Measurements from ENCODE around the gene E2F6. TPM values are rescaled to one million over a fixed set of nuclear protein-coding genes. Genes with fewer than 3 reads are reported as not detected.

Gene E2F6
- total RNA-seq, 2 donors from 2014 or later = 5.8 to 8.6 TPM

DNA sequence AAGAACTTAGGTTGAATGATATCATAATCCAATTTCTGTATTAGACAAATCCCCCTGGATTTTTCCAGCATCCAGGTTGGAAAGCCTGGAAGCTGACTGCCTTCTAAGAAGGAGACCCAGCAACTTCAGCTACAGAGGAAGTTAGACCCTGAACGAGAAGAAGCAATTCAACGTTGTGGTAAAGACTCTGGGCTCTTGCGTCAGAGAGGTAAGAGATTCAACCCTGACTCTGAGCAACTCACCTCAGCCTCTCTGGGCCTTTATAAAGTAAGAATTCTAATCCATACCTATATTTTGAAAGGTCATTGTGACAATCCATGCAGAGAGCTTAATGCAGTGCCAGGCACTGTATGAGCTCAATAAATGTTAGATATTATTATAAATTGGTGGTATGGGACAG, 9.7 kb downstream of the E2F6 start:
- Mint-ChIP-seq H3K27ac (no peak overlapping the region), H3K27me3 (no peaks in the 10 kb centered on the region), H3K4me3 (no peak overlapping the region), H3K9me3 (no peaks in the 10 kb centered on the region), H3K36me3 (ENCODE audit: low read depth) (peaks cover 51% of the 10 kb centered on the region), H3K4me1 (peaks cover 18% of the 10 kb centered on the region)
- ATAC-seq (replicated peaks) = no peak

DNA sequence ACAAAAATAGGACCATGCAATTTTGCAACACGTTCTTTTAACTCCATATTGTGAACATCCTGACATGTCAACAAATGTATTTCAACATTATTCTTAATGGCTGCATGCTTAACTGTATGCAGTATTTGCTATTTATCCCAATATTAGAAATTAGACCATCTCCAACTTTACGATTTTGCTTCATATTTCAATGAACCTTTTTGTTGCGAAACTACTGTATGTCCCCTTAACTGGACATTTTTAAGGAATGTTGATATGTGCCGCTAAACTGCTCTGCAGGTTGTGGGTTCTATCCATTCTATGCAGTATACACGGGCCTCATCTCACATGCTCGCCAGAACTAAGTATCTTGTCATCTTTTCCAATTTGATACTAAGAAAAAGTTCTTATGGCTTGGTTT, 11.1 kb downstream of the E2F6 start:
- H3K4me1 Mint-ChIP-seq = peaks cover 18% of the 10 kb centered on the region
- no peaks in the 10 kb centered on the region for H3K27me3 Mint-ChIP-seq
- no peak overlapping the region for H3K27ac Mint-ChIP-seq
- no peak for ATAC-seq (replicated peaks)
- H3K9me3 Mint-ChIP-seq = no peaks in the 10 kb centered on the region
- no peak overlapping the region for H3K4me3 Mint-ChIP-seq
- peaks cover 65% of the 10 kb centered on the region for H3K36me3 Mint-ChIP-seq (ENCODE audit: low read depth)

DNA sequence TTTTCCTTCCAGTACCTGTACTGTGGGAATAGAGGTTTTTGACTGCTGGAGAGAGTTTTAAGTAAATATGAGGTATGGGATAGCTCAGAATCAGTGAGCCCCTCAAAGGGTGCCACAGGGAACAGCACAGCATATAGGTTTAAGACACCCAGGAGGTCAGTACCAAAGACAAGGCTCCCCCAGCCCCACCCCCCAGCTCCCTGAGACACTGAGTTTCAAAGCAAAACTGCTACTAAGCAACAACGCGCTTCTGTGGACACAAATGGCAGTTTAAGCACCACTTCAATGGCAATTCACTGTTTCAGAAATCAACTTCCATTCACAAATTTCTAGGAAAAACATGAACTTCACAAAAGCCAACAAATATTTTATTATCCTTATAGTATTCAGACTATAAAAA, 15.2 kb downstream of the E2F6 start:
- no peak overlapping the region for H3K27ac Mint-ChIP-seq
- H3K27me3 Mint-ChIP-seq = no peaks in the 10 kb centered on the region
- H3K9me3 Mint-ChIP-seq = no peaks in the 10 kb centered on the region
- peaks cover 97% of the 10 kb centered on the region for H3K36me3 Mint-ChIP-seq (ENCODE audit: low read depth)
- ATAC-seq (replicated peaks) = no peak
- H3K4me3 Mint-ChIP-seq = no peak overlapping the region
- peaks cover 3% of the 10 kb centered on the region for H3K4me1 Mint-ChIP-seq

DNA sequence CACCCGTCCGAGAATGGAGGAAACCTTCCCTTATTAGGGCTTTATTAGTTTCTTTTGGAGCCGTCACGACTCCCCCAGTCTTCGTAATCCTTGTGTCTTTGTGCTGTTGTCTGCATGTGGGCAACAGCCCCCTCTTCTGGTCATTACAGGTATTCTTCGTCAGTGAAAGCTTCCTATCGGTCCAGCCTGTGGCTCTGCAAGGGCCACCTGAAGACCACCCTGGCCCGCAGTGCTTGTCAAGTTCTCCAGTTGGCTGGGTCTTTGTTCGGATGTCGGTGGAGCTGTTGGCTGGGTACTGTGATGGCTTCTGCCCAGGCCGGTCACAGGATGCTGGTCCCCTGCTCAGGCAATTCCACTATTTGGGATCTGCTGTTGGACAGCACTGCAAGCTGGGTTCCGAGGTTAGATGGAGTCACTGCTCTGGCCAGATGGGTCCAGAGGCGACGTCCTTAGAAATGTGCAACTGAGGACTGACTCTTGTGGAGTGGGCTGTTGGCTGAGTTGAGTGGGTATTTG, 19.2 kb downstream of the E2F6 start:
- peak; percentile 51 for ATAC-seq (replicated peaks)
- Mint-ChIP-seq H3K27me3 (no peaks in the 10 kb centered on the region), H3K4me3 (no peak overlapping the region), H3K4me1 (no peaks in the 10 kb centered on the region), H3K9me3 (no peaks in the 10 kb centered on the region), H3K36me3 (ENCODE audit: low read depth) (peaks cover 91% of the 10 kb centered on the region), H3K27ac (no peak overlapping the region)

DNA sequence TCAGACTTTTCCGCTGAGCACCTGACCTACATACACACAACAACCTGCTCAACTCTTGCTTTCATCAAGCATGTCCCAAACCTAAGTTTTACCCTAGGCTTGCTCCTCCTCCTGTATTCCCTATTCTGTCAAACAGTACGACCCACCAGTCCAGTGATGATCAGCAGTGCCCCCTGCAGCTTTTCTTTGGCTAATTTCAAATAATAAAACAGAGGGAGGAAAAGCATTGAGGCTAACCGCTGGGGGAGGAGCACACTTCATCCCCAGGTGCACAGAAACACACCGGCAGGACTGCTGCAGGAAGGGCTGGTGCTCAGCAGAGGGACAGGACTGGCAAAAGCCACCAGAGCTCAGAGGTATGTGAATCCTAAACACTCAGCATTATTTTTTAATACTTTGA, 21.2 kb downstream of the E2F6 start:
- H3K9me3 Mint-ChIP-seq = no peaks in the 10 kb centered on the region
- no peaks in the 10 kb centered on the region for H3K27me3 Mint-ChIP-seq
- no peak overlapping the region for H3K27ac Mint-ChIP-seq
- no peak for ATAC-seq (replicated peaks)
- no peak overlapping the region for H3K4me3 Mint-ChIP-seq
- H3K36me3 Mint-ChIP-seq (ENCODE audit: low read depth) = peaks cover 78% of the 10 kb centered on the region
- H3K4me1 Mint-ChIP-seq = no peaks in the 10 kb centered on the region

DNA sequence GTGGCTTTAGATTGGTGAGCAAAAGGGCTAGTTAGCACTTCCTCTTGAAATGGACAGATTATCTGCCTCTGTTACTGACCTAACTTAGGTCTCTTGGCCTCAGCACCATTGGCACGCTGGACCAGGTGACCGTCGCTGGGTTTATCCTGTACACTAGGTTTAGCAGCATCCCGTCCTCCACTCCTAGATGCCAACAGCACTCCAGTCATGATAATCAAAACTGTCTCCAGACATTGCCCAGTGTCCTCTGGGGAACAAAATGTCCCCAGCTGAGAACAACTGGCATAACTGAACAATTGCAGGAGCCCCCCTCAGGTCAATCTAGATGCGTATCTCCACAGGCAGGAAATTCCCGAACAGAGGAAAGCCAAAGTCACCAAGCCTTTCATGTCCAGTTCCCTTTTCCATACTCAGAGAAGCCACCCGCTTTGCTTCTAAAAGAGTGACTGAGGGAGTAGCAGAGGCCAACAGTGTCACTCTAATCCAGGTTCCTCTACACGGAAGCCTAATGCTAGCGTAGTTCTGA, 27.3 kb downstream of the E2F6 start:
- Mint-ChIP-seq H3K4me1 (no peaks in the 10 kb centered on the region), H3K27ac (no peak overlapping the region), H3K4me3 (no peak overlapping the region), H3K9me3 (no peaks in the 10 kb centered on the region), H3K27me3 (no peaks in the 10 kb centered on the region), H3K36me3 (ENCODE audit: low read depth) (peaks cover 24% of the 10 kb centered on the region)
- ATAC-seq (replicated peaks) = no peak

DNA sequence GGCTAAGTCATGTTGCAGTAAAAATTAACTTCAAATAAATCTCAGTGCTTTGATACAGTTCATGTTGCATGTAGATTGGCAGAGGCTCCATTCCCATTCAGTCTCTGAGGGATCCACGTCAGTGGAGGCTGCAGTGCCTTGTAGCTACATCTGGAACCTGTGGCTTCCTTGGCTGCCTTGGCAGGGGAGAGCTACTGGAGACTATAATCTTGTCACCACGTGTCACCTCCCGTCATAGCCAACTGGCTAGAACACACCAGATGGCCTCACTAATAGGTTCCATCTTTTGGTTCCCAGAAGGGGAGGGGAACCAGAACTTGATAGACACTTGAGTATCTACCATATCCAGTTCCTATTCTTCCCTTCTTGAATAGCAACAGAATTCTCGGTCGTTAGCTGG, 28.4 kb downstream of the E2F6 start:
- peaks cover 14% of the 10 kb centered on the region for H3K36me3 Mint-ChIP-seq (ENCODE audit: low read depth)
- no peak overlapping the region for H3K4me3 Mint-ChIP-seq
- H3K27ac Mint-ChIP-seq = no peak overlapping the region
- ATAC-seq (replicated peaks) = no peak
- H3K9me3 Mint-ChIP-seq = no peaks in the 10 kb centered on the region
- no peaks in the 10 kb centered on the region for H3K4me1 Mint-ChIP-seq
- H3K27me3 Mint-ChIP-seq = no peaks in the 10 kb centered on the region

DNA sequence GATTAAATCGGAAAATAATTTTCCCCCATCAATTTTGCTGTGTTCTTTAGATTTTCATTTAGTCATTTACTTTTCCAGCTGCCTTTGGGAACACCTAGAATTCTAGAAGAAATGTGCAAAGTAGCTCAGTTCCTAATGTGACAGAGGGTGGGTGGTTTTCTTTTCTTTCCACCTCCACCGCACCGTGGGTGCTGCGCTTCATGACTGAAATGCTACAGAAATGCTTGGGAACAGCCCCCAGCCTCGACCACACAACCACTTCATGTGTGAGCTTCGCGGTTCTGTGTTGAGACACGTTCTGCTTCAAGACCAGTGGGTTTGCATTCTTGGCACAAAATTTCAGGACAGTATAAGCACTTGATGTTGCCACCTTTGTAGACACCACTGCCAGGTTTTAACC, 30.9 kb downstream of the E2F6 start:
- Mint-ChIP-seq H3K27ac (no peak overlapping the region), H3K4me3 (no peak overlapping the region), H3K27me3 (no peaks in the 10 kb centered on the region), H3K4me1 (no peaks in the 10 kb centered on the region), H3K9me3 (no peaks in the 10 kb centered on the region), H3K36me3 (ENCODE audit: low read depth) (no peaks in the 10 kb centered on the region)
- ATAC-seq (replicated peaks) = no peak

DNA sequence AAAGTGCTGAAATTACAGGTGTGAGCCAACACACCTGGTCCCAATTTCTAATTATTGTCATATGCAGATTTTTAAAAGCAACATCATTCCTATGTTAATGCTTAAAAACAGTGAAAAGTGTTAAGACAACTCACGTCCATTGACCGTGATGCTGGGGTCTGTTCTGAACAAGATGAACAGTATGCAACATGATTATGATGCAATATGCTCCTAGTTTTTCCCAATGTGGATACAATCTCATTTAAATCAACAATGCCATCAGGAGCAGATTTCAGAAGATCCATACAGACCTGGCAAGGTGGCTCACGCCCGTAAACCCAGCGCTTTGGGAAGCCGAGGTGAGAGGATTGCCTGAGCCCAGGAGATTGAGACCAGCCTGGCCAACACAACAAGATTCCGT, 31.5 kb downstream of the E2F6 start:
- no peaks in the 10 kb centered on the region for H3K4me1 Mint-ChIP-seq
- H3K27ac Mint-ChIP-seq = no peak overlapping the region
- no peak for ATAC-seq (replicated peaks)
- H3K27me3 Mint-ChIP-seq = no peaks in the 10 kb centered on the region
- no peaks in the 10 kb centered on the region for H3K9me3 Mint-ChIP-seq
- H3K4me3 Mint-ChIP-seq = no peak overlapping the region
- no peaks in the 10 kb centered on the region for H3K36me3 Mint-ChIP-seq (ENCODE audit: low read depth)

DNA sequence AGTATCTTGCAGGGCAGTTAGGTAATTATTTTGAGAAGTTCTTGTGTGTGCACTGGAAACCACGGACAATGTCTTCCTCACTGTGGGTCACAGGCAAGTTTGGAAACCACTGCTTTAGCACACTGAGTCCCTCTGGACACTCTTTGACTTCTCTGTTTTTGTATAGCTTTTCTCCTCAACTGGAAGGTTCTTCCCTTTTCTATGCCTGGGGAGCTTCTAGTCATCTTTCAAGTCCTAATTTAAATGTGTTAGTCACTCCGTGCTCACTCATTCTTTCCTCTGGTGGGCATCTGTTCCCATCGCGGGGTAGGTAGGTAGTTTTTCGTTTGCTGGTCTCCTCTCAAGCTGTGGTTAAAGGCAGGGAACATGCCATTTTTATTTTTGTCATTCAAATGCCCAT, 32.1 kb downstream of the E2F6 start:
- Mint-ChIP-seq H3K27me3 (no peaks in the 10 kb centered on the region), H3K36me3 (ENCODE audit: low read depth) (no peaks in the 10 kb centered on the region), H3K4me1 (no peaks in the 10 kb centered on the region), H3K9me3 (no peaks in the 10 kb centered on the region), H3K27ac (no peak overlapping the region), H3K4me3 (no peak overlapping the region)
- no peak for ATAC-seq (replicated peaks)

DNA sequence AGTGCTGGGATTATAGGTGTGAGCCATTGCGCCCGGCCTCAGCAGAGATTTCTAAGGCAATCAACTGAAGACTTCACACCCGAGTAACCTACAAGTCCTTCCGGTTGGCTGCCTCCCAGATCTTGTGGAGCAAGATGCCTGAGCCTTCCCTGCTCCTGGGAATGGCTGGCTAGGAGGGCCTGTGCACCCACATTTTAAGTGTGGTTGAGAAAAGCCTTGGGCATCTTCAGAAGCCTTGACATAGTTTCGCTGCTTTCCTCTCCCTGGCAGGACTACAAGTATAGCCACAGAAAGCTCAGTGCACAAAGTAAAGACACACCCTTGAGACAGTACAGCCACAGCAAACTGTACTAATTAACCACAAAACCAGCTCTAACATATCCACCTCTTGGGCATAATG, 35.2 kb downstream of the E2F6 start:
- no peaks in the 10 kb centered on the region for H3K36me3 Mint-ChIP-seq (ENCODE audit: low read depth)
- H3K4me3 Mint-ChIP-seq = no peak overlapping the region

DNA sequence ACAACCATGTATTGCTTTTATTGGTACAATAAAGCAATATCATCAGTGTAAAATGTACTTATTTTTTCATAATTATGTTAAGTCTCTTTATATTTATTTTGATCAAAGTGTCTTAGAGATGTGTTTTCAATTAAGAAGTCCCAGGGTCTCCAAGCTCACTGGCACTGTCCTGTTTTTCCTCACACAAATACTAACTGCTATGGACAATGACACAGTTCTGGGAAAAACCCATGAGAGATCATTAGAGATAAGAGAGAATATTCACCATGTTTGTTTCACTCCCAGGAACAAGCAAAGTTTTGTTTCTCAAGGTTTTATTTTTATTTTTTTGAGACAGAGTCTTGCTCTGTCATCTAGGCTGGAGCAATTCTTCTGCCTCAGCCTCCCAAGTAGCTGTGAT, 38.7 kb downstream of the E2F6 start:
- Mint-ChIP-seq H3K27me3 (no peaks in the 10 kb centered on the region), H3K36me3 (ENCODE audit: low read depth) (no peaks in the 10 kb centered on the region), H3K4me1 (no peaks in the 10 kb centered on the region), H3K9me3 (no peaks in the 10 kb centered on the region), H3K4me3 (no peak overlapping the region), H3K27ac (no peak overlapping the region)
- no peak for ATAC-seq (replicated peaks)

More for the DNA sequence above, 35.2 kb downstream of the E2F6 start:
- H3K4me1 Mint-ChIP-seq = no peaks in the 10 kb centered on the region
- ATAC-seq (replicated peaks) = no peak
- no peaks in the 10 kb centered on the region for H3K9me3 Mint-ChIP-seq
- no peak overlapping the region for H3K27ac Mint-ChIP-seq
- H3K27me3 Mint-ChIP-seq = no peaks in the 10 kb centered on the region

DNA sequence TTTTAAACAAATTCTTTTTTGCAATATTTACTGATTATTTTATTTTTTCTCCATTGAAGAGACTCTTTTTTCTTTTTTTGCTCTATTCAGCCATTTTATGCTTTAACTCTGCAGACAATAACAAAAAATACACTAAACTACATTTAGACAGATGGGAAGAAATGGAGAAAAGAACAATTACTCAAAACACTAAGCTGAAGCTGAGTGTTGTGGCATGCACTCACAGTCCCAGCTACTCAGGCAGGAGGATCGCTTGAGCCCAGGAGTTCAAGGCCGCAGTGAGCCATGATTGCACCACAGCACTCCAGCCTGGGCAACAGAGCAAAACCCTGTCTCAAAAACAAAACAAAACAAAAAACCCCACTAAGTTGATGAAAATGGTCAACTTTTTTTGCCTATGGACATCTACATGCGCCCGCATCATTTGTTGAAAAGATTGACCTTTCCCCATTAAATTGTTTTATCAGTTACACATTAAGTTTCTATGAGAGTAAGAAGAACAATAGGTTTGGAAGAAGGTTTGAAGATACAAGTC, 43.0 kb downstream of the E2F6 start:
- ATAC-seq (replicated peaks) = no peak
- H3K9me3 Mint-ChIP-seq = peaks cover 4% of the 10 kb centered on the region

DNA sequence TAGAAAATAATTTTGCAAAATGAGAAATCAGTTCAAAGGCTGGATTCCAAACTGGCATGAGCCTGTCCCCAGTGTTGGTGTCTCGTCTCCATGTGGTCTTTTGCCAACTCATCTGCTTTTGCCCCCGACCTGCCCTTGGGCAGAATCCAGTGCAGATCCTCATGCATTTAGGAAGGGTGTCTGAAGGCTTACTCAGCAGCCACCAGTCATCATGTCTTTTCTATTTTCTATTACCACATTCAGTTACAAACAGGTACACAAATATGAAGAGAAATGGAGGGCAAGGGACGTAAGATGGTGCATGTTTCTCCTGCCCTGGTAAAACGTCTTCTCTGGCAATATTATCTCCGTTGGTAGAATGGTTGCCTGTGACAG, 43.5 kb downstream of the E2F6 start:
- no peaks in the 10 kb centered on the region for H3K4me1 Mint-ChIP-seq
- no peaks in the 10 kb centered on the region for H3K27me3 Mint-ChIP-seq
- no peak overlapping the region for H3K4me3 Mint-ChIP-seq
- no peaks in the 10 kb centered on the region for H3K36me3 Mint-ChIP-seq (ENCODE audit: low read depth)
- no peak for ATAC-seq (replicated peaks)
- peaks cover 4% of the 10 kb centered on the region for H3K9me3 Mint-ChIP-seq
- H3K27ac Mint-ChIP-seq = no peak overlapping the region

More for the DNA sequence above, 43.0 kb downstream of the E2F6 start:
- H3K27me3 Mint-ChIP-seq = no peaks in the 10 kb centered on the region
- no peak overlapping the region for H3K27ac Mint-ChIP-seq
- H3K4me1 Mint-ChIP-seq = no peaks in the 10 kb centered on the region
- no peak overlapping the region for H3K4me3 Mint-ChIP-seq
- no peaks in the 10 kb centered on the region for H3K36me3 Mint-ChIP-seq (ENCODE audit: low read depth)

DNA sequence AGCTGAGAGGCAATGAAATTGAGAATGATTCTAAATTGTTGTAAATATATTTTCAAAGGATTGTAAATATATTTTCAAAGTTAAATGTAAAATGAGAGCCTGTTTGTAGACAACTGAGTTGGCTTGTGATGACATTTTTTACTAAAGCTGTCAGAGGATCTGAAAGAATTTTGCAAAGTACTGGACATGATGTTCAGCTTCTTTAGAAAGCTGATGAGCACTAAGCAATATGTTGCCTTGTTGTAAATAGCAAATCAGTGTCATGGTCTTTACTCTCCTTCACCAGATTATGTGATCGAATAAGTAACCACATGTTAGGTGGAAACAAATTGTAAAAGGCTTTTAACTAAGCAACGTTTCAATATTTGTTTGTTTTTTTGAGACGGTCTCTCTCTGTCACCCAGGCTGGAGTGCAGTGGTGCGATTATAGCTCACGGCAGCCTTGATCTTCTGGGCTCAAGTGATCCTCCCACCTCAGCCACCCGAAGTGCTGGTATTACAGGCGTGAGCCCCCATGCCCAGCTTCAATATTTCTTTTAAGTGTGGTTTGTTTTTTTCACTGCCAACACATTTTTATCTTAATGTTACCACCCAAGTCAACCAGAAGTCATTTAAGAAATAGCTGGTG, 44.0 kb downstream of the E2F6 start:
- H3K27ac Mint-ChIP-seq = no peak overlapping the region
- no peak overlapping the region for H3K4me3 Mint-ChIP-seq
- no peaks in the 10 kb centered on the region for H3K27me3 Mint-ChIP-seq
- no peaks in the 10 kb centered on the region for H3K4me1 Mint-ChIP-seq
- no peaks in the 10 kb centered on the region for H3K36me3 Mint-ChIP-seq (ENCODE audit: low read depth)
- ATAC-seq (replicated peaks) = no peak
- H3K9me3 Mint-ChIP-seq = peaks cover 4% of the 10 kb centered on the region

All from activated T-helper 17 cell treated with anti-CD3 and anti-CD28 coated beads, Interleukin-2, amount 50 U/mL, for 72 hours (primary cell).